Measurements from ENCODE around the gene PHF19.

The PHF19 gene

GRCh38 chr9:120867676-120868338 is 9.2 kb downstream of the PHF19 start:
- DNase-seq (ENCODE audit: low read depth in 2 of 2) = no peak
- H3K4me3 ChIP-seq (replicated peaks in 1 of 2; ENCODE audit: low read depth in 2 of 2, low read length in 2 of 2) = no peak overlapping the region
- TF ChIP-seq CTCF (IDR thresholded peaks at IDR 0.05; ENCODE audit: low read depth, low read length) = no peak

GRCh38 chr9:120866651-120867050 is 10.3 kb downstream of the PHF19 start:
- no peak for DNase-seq (ENCODE audit: low read depth in 2 of 2)
- no peak overlapping the region for H3K4me3 ChIP-seq (replicated peaks in 1 of 2; ENCODE audit: low read depth in 2 of 2, low read length in 2 of 2)
- no peak for TF ChIP-seq CTCF (IDR thresholded peaks at IDR 0.05; ENCODE audit: low read depth, low read length)

- DNase-seq (ENCODE audit: low read depth in 2 of 2) = no peak
- H3K4me3 ChIP-seq (replicated peaks in 1 of 2; ENCODE audit: low read depth in 2 of 2, low read length in 2 of 2) = no peak overlapping the region
- no peak for TF ChIP-seq CTCF (IDR thresholded peaks at IDR 0.05; ENCODE audit: low read depth, low read length)
Observed at GRCh38 chr9:120865809-120866208, 11.2 kb downstream of the PHF19 start.

GRCh38 chr9:120865176-120865575 is 11.8 kb downstream of the PHF19 start:
- TF ChIP-seq CTCF (IDR thresholded peaks at IDR 0.05; ENCODE audit: low read depth, low read length) = no peak
- DNase-seq (ENCODE audit: low read depth in 2 of 2) = no peak
- no peak overlapping the region for H3K4me3 ChIP-seq (replicated peaks in 1 of 2; ENCODE audit: low read depth in 2 of 2, low read length in 2 of 2)

GRCh38 chr9:120864719-120865118 is 12.3 kb downstream of the PHF19 start:
- TF ChIP-seq CTCF (IDR thresholded peaks at IDR 0.05; ENCODE audit: low read depth, low read length) = no peak
- H3K4me3 ChIP-seq (replicated peaks in 1 of 2; ENCODE audit: low read depth in 2 of 2, low read length in 2 of 2) = no peak overlapping the region
- DNase-seq (ENCODE audit: low read depth in 2 of 2) = no peak

GRCh38 chr9:120863833-120864232 is 13.2 kb downstream of the PHF19 start:
- no peak for TF ChIP-seq CTCF (IDR thresholded peaks at IDR 0.05; ENCODE audit: low read depth, low read length)
- no peak overlapping the region for H3K4me3 ChIP-seq (replicated peaks in 1 of 2; ENCODE audit: low read depth in 2 of 2, low read length in 2 of 2)
- no peak for DNase-seq (ENCODE audit: low read depth in 2 of 2)

- TF ChIP-seq CTCF (IDR thresholded peaks at IDR 0.05; ENCODE audit: low read depth, low read length) = no peak
- no peak for DNase-seq (ENCODE audit: low read depth in 2 of 2)
- no peak overlapping the region for H3K4me3 ChIP-seq (replicated peaks in 1 of 2; ENCODE audit: low read depth in 2 of 2, low read length in 2 of 2)
Observed at GRCh38 chr9:120862452-120862851, 14.5 kb downstream of the PHF19 start.

All from cardiac fibroblast (primary cell).